ENCODE measurements around the gene TBP. TPM values are rescaled to one million over a fixed set of nuclear protein-coding genes. Genes with fewer than 3 reads are reported as not detected.

TBP gene
- total RNA-seq, 4 donors from 2014 or later: 7.5 to 17.7 (median 12.3) TPM

DNA sequence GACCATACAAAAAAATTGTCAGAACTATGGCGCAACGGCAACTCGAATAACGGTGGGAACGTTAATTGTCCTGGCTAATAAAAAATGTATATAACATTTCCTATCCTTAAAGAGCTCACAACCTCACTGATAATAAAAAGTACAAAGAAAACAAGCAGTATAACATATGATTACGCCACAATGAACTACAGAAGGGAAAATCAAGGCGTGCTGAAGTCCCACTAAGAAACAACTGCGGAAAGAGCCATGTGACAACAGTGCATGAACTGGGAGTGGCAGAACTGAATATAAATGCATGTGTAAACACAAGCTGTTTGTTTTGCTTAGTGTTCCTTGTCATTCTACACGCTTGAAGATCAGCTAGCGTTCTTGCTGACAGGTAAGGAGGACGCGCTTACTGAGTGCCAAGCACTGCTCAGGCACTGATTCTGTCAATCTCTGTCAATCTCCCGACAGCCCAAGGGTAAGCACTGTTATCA is 596 bp upstream of the TBP start:
- Histone ChIP-seq H3K27me3 (no peaks in the 10 kb centered on the region), H3K9me3 (no peaks in the 10 kb centered on the region), H3K4me1 (peaks cover 23 to 53% (median 37%) of the 10 kb centered on the region in 4 donors), H3K27ac (peak overlapping the region; percentile 91 to 95 (median 94)), H3K4me3 (peak overlapping the region; percentile 59 to 82 (median 73)), H3K36me3 (peaks cover 0 to 3% (median 1%) of the 10 kb centered on the region in 4 donors)
- WGBS, 2 donors (ENCODE audit: low coverage in 1 of 2): 0 to 1% methylated on average over 11 to 13 of the region's 13 CpGs
- in situ Hi-C loops (cut with MboI; ENCODE audit: low pct_ligation_motif_present in 1 of 4, low pct_unique_long_range_greater_than_20kb in 1 of 4, low sequenced_read_pairs in 3 of 4): no loop called here
- DNase-seq: no peak
- TF ChIP-seq POLR2AphosphoS5 (IDR thresholded peaks at IDR 0.05): peak in 2 of 3 donors; percentile 28 to 66
- TF ChIP-seq, protein P1, sequence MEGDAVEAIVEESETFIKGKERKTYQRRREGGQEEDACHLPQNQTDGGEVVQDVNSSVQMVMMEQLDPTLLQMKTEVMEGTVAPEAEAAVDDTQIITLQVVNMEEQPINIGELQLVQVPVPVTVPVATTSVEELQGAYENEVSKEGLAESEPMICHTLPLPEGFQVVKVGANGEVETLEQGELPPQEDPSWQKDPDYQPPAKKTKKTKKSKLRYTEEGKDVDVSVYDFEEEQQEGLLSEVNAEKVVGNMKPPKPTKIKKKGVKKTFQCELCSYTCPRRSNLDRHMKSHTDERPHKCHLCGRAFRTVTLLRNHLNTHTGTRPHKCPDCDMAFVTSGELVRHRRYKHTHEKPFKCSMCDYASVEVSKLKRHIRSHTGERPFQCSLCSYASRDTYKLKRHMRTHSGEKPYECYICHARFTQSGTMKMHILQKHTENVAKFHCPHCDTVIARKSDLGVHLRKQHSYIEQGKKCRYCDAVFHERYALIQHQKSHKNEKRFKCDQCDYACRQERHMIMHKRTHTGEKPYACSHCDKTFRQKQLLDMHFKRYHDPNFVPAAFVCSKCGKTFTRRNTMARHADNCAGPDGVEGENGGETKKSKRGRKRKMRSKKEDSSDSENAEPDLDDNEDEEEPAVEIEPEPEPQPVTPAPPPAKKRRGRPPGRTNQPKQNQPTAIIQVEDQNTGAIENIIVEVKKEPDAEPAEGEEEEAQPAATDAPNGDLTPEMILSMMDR (IDR thresholded peaks at IDR 0.05): no peak
- no peak for TF ChIP-seq POLR2A (IDR thresholded peaks at IDR 0.05)
- no peak for TF ChIP-seq EP300 (IDR thresholded peaks at IDR 0.05; ENCODE audit: low read depth)
- intact Hi-C loops (cut with DNase I; ENCODE audit: low total_unique reads): no loop called here

DNA sequence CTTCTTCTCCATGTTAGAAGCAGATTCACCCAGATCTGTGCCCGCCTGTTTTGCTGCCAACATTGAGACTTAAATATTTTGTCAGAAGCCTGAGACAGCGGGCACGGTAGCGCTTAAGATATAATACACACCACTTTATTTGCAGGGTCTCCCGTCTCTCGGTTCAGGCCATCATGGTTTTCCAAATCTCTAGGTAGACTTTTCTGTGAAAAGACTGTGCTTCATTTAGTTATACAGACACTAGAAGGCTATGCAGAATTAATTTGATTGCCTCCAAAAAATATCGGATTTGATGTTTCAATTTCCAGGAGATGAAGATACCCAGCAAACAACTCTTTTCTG is 598 bp downstream of the TBP start:
- peak overlapping the region; percentile 59 to 84 (median 79) for H3K4me3 ChIP-seq
- no peaks in the 10 kb centered on the region for H3K27me3 ChIP-seq
- peak overlapping the region; percentile 91 to 95 (median 94) for H3K27ac ChIP-seq
- intact Hi-C loops (cut with DNase I; ENCODE audit: low total_unique reads): no loop called here
- TF ChIP-seq EP300 (IDR thresholded peaks at IDR 0.05; ENCODE audit: low read depth): no peak
- no peak for TF ChIP-seq POLR2A (IDR thresholded peaks at IDR 0.05)
- TF ChIP-seq POLR2AphosphoS5 (IDR thresholded peaks at IDR 0.05): no peak
- TF ChIP-seq, protein P1 (IDR thresholded peaks at IDR 0.05): no peak
- no peak for DNase-seq
- in situ Hi-C loops (cut with MboI; ENCODE audit: low pct_ligation_motif_present in 1 of 4, low pct_unique_long_range_greater_than_20kb in 1 of 4, low sequenced_read_pairs in 3 of 4): no loop called here
- no peaks in the 10 kb centered on the region for H3K36me3 ChIP-seq
- H3K4me1 ChIP-seq: peaks cover 23 to 46% (median 37%) of the 10 kb centered on the region in 4 donors
- no peaks in the 10 kb centered on the region for H3K9me3 ChIP-seq
- 0 to 14% methylated on average over 4 to 7 of the region's 7 CpGs for WGBS, 2 donors (ENCODE audit: low coverage in 1 of 2)

DNA sequence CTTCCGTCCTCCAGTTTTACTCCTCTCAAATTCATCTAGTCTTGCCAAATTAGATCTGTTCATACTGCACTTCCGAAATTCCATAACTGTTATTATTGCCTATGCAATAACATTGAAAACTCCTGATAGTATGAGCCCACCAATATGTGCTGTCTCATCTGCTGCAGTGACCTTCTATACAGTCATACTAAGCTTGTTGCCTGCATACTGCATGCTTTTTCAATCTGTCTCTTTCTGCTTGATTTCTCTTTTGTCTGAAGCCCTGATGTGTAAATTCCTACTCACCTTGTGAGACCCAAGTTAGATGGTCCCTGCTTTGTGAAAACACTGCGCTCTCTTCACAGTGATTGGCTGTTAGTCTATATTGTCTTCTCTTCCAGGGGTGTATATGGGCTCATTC is 1.1 kb downstream of the TBP start:
- Histone ChIP-seq H3K27me3 (no peaks in the 10 kb centered on the region), H3K4me1 (peaks cover 19 to 40% (median 34%) of the 10 kb centered on the region in 4 donors), H3K9me3 (no peaks in the 10 kb centered on the region), H3K36me3 (no peaks in the 10 kb centered on the region), H3K27ac (peak overlapping the region in 2 of 4 donors; percentile 95), H3K4me3 (peak overlapping the region in 3 of 4 donors; percentile 59 to 82 (median 76))
- in situ Hi-C loops (cut with MboI; ENCODE audit: low pct_ligation_motif_present in 1 of 4, low pct_unique_long_range_greater_than_20kb in 1 of 4, low sequenced_read_pairs in 3 of 4) (no loop called here), intact Hi-C loops (cut with DNase I; ENCODE audit: low total_unique reads) (no loop called here)
- 35 to 58% methylated on average over 2 to 3 of the region's 3 CpGs for WGBS, 2 donors (ENCODE audit: low coverage in 1 of 2)
- DNase-seq: no peak
- TF ChIP-seq POLR2AphosphoS5 (IDR thresholded peaks at IDR 0.05) (no peak), POLR2A (IDR thresholded peaks at IDR 0.05) (no peak), EP300 (IDR thresholded peaks at IDR 0.05; ENCODE audit: low read depth) (no peak)
- TF ChIP-seq, protein P1 (IDR thresholded peaks at IDR 0.05): no peak

DNA sequence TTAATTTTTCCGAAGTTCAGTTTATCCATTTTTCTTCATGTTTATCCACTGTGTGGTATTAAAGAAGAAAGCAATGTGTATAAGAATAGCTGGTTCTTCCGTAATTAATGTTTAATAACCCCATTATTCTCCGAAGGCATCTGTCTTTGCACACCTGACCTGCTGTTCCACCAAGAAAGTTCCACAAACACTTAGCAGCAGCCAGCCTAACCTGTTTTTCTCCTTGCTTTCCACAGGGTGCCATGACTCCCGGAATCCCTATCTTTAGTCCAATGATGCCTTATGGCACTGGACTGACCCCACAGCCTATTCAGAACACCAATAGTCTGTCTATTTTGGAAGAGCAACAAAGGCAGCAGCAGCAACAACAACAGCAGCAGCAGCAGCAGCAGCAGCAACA is 7.4 kb downstream of the TBP start:
- no peak overlapping the region for H3K27ac ChIP-seq
- TF ChIP-seq POLR2AphosphoS5 (IDR thresholded peaks at IDR 0.05) (no peak), POLR2A (IDR thresholded peaks at IDR 0.05) (no peak), EP300 (IDR thresholded peaks at IDR 0.05; ENCODE audit: low read depth) (no peak)
- TF ChIP-seq, protein P1 (IDR thresholded peaks at IDR 0.05): no peak
- in situ Hi-C loops (cut with MboI; ENCODE audit: low pct_ligation_motif_present in 1 of 4, low pct_unique_long_range_greater_than_20kb in 1 of 4, low sequenced_read_pairs in 3 of 4): no loop called here
- no peak overlapping the region for H3K4me3 ChIP-seq
- H3K27me3 ChIP-seq: no peaks in the 10 kb centered on the region
- DNase-seq: no peak
- intact Hi-C loops (cut with DNase I; ENCODE audit: low total_unique reads): no loop called here
- no peaks in the 10 kb centered on the region for H3K4me1 ChIP-seq
- no peaks in the 10 kb centered on the region for H3K9me3 ChIP-seq
- 85 to 88% methylated on average over 4 of the region's 4 CpGs for WGBS, 2 donors (ENCODE audit: low coverage in 1 of 2)
- peaks cover 0 to 36% (median 15%) of the 10 kb centered on the region in 4 donors for H3K36me3 ChIP-seq

Data from transverse colon (tissue), 4 donors.